ENCODE results near the gene BAAT.
"Not testable (repeated sequence)": the region's sequence is repeated elsewhere in the genome, so short reads cannot be mapped to it uniquely, and the experiment has no call there.

Gene BAAT

DNA sequence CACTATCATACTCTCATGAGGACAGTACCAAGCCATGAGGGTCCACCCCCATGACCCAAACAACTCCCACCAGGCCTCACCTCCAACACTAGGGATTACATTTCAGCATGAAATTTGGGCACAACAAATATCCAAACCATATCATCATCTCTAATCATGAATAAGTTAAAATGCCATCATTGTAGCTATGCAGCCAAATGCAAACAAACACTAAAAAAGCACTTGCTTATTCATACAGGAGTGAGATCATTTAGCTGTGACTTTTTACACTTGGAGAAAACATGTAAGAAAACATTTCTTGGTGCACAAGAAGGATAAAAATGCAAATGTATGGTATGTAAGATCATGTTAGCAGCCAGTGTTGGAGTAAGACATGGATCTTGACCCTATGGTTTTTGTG, 24.2 kb downstream of the BAAT start:
- no peak for DNase-seq (ENCODE audit: low spot score)

- DNase-seq (ENCODE audit: low spot score), result no peak
These were observed 25.1 kb downstream of the BAAT start for GRCh38 chr9:101359679-101360078.

GRCh38 chr9:101356619-101357018, 28.2 kb downstream of the BAAT start:
- DNase-seq (ENCODE audit: low spot score), result no peak

DNA sequence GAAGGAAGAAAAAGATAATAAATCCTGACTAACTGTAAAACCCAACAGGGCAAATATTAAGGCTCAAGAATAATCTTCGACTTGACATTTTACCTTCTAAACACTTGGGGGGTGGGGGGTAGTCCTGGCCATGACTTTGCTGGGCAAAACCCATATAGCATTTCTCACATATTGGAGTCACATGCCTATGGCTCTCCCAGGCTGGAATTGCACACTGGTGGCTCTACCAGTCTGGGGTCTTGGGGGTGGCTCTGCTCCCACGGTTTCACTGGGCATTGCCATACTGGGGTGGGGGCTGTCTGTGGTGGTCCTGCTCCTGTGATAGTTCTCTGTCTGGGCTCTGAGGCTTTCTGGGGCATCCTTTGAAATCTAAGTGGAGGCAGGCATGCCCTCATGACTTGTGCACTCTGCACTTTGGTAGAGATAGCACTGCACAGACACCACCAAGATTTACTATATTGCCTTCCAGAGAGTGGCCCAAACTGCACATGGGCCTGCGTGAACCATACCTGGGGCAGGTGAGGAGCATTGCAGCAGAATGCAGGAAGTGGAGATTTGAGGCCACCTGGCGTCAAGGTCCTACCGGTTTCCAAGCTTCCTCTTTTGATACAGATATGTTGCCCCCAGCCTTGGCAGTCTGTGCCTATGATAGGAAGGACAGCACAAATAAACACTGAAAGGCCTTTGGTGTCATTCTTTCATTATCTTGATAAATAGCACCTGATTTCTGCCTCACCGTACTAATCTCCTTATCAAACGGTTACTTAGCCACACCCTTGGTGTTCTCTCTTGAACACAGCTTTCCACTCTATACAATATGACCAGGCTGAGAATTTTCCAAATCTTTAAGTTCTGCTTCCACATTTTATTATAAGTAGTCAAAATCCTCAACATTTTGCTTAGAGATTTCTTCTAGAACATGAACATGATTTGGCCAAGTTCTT, 29.8 kb downstream of the BAAT start:
- no peak for DNase-seq (ENCODE audit: low spot score)

- no peak for DNase-seq (ENCODE audit: low spot score)
These were observed 30.6 kb downstream of the BAAT start for GRCh38 chr9:101354143-101354764.

DNA sequence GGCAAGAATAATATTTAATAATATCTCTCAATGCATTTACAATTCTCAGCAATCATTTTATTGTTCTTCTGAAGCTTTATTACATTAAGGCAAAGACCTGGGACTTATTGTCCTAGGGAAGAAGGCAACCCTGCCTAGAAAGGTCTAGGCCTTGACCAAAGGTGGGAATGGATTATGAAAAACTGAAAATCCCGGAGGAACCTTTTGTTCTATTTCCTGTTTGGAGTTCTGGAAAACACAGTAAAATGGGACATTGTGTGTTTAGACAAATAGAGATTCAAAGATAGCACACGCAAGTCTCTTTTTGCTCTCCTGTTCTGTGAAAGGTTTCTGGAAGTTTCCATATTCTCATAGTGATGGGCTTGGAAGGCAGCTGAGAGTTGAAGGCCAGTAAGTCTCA, 31.1 kb downstream of the BAAT start:
- no peak for DNase-seq (ENCODE audit: low spot score)

- DNase-seq (ENCODE audit: low spot score), result no peak
These were observed 31.8 kb downstream of the BAAT start for GRCh38 chr9:101352892-101353463.

DNA sequence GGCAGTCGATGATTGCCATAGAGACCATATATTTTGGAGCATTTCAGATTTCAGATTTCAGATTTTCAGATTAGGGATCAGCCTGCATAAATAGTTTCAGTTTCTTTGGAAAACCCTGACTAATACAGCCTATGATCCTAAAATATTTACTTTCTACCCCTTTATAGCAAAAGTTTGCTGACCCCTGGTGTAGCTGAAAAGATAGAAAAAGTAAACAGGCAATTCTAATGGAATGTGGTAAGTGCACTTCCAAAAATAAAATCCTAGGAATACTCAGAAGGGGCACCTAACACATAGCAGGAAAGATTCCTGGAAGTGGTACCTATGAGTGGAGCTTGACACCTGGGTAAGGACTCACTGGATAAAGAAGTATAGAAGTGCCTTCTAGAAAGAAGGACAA, 34.5 kb downstream of the BAAT start:
- DNase-seq (ENCODE audit: low spot score), result no peak

GRCh38 chr9:101342595-101342994, 42.2 kb downstream of the BAAT start:
- DNase-seq (ENCODE audit: low spot score), result no peak

DNA sequence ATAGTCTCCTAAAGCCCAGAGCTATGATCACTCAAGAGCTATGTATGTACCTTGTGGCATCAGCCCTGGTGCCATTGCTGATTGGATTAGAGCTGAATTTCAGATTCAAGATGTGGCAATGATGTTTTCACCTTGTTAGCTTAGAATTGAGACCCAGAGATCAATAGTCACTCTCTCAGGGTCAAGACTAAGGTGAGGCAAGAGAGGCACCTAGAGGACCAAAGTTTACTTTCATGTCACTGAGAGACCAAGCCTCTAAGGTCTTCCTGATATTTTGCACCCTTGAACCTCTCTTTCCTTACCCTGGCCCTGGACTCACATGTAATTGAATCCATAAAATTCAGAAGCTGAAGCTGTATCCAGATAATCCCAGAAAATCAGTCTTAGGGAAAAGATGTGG, 42.8 kb downstream of the BAAT start:
- DNase-seq (ENCODE audit: low spot score), result no peak

GRCh38 chr9:101337237-101337636, 47.6 kb downstream of the BAAT start:
- no peak for DNase-seq (ENCODE audit: low spot score)

DNA sequence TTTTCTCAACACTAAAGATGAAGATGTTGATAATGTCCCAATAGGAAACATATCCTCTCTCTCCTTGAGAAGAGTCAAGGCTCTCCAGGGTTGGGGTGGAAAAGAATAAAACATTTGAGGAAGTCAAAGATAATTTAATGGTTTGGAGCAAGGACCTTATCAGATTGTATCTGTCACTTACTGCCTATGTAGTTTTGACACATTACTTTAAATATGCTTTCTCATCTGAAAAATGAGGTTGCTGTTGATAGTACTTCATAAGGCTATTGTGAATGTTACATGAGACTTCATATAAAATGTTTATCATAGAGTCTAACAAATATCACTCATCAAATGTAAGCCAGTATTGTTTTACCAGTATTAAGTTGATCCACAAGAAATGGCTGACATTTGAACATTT, 48.7 kb downstream of the BAAT start:
- DNase-seq (ENCODE audit: low spot score), result no peak

- no peak for DNase-seq (ENCODE audit: low spot score)
These were observed 50.7 kb downstream of the BAAT start for GRCh38 chr9:101333926-101334702.

- no peak for DNase-seq (ENCODE audit: low spot score)
These were observed 51.3 kb downstream of the BAAT start for GRCh38 chr9:101333490-101333889.

GRCh38 chr9:101332362-101332761, 52.4 kb downstream of the BAAT start:
- no peak for DNase-seq (ENCODE audit: low spot score)

DNA sequence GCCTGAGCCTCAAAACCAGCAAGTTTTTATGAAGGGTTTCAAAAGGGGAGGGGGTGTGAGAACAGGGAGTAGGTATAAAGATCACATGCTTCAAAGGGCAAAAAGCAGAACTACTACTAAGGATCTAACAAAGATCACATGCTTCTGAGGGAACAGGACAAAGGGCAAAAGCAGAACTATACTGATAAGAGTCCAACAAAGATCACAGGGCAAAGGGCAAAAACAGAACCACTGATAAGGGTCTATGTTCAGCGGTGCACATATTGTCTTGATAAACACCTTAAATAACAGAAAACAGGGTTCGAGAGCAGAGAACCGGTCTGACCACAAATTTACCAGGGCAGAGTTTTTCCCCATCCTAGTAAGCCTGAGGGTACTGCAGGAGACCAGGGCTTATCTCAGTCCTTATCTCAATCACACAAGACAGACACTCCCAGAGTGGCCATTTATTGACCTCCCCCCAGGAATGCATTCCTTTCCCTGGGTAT, 57.3 kb downstream of the BAAT start:
- not testable (repeated sequence) for DNase-seq (ENCODE audit: low spot score)

DNA sequence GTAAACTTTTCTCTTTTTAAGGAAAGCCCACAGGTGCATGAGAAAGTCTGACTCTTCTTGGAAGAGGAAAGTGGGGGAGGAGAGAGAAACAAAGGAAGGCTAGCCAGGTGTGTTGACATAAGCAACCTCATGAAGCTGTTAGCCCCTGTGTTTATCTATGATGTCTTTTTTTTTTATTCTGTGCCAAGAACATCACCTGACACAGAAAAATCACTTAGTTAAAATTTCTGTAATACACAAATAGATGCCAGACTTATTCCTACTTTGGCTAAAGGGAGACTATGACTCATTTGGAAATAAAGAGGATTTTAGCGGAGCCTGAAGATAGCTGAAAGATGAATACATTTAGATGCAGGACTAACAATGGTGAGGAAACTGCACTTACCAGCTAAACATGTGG, 58.3 kb downstream of the BAAT start:
- DNase-seq (ENCODE audit: low spot score), result no peak

GRCh38 chr9:101326035-101326434, 58.8 kb downstream of the BAAT start:
- no peak for DNase-seq (ENCODE audit: low spot score)

DNA sequence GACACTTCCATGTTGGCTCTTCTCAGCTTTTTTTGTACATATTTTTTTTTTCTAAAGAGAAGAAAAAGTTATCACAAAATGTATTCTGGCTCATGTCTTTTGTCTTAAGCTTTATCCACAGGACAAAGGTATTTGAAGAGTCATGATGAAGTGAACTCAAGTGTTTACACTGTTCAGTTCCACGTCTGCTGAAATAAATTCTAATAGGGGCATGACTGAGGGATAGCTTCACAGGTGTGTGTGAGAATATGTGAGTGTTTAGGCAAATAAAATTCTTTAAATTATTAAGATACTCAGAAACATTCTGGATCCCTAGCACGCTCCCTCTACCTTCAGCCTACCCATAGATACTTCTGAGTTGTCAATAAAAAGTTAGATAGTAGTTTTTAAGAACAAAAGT, 59.8 kb downstream of the BAAT start:
- DNase-seq (ENCODE audit: low spot score), result no peak

- DNase-seq (ENCODE audit: low spot score), result no peak
These were observed 60.5 kb downstream of the BAAT start for GRCh38 chr9:101324245-101324804.

DNA sequence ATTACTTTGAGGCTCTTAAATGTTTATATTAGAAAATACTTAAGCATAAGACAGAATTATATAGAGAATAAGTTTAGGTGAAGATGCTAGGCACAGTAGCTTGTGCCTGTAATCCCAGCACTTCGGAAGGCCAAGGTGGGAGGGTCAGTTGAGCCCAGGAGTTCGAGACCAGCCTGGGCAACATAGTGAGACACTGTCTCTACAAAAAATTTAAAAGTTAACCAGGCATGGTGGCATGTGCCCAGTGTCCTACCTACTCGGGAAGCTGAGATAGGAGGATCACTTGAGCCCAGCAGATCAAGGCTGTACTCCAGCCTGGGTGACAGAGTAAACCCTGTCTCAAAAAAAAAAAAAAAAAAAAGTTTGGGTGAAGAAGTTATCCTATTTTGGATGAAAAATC, 61.7 kb downstream of the BAAT start:
- no peak for DNase-seq (ENCODE audit: low spot score)

GRCh38 chr9:101317735-101318134, 67.1 kb downstream of the BAAT start:
- no peak for DNase-seq (ENCODE audit: low spot score)

All from CD4-positive, alpha-beta T cell treated with Interleukin-2 at 100 ng/mL for 4 hours (primary cell).